ENCODE data around the gene ERP44. TPM values are rescaled to one million over a fixed set of nuclear protein-coding genes. Genes with fewer than 3 reads are reported as not detected.
"Not testable (repeated sequence)": the region's sequence is repeated elsewhere in the genome, so short reads cannot be mapped to it uniquely, and the experiment has no call there.

Gene ERP44
- total and polyA plus RNA-seq, 2 experiments from 2014 or later: 40.6 to 52.1 TPM

DNA sequence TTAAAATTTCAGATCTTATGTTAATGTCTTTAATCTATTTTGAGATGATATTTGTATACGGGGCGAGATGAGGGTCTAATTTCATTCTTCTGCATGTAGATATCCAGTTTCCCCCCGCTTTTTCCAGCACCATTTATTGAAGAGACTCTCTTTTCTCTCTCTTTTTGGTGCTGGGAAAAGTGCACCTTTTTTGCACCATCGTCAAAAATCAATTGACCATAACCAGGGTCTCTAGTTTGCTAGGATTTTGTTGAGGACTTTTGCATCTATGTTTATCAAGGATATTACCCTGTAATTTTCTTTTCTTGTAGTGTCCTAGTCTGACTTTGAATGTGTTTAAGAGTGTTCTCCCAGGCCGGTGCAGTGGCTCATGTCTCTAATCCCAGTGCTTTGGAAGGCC is 99.0 kb downstream of the ERP44 start:
- H2AFZ ChIP-seq: no peak overlapping the region
- no peaks in the 10 kb centered on the region for H3K9me2 ChIP-seq (replicated peaks; ENCODE audit: insufficient read depth)
- H3K36me3 ChIP-seq (replicated peaks; ENCODE audit: insufficient read depth, low read depth): no peaks in the 10 kb centered on the region
- no peaks in the 10 kb centered on the region for H3K9me3 ChIP-seq (ENCODE audit: low read depth)
- H4K20me1 ChIP-seq (ENCODE audit: insufficient read depth, poor library complexity, severe bottlenecking): no peaks in the 10 kb centered on the region
- H3K79me2 ChIP-seq: no peaks in the 10 kb centered on the region
- no peak overlapping the region for H3K4me2 ChIP-seq
- no peaks in the 10 kb centered on the region for H3K4me1 ChIP-seq (ENCODE audit: insufficient read depth)
- no peak for DNase-seq (ENCODE audit: low spot score)
- TF ChIP-seq EZH2 (IDR thresholded peaks at IDR 0.05; ENCODE audit: borderline replicate concordance) (no peak), EZH2phosphoT487 (IDR thresholded peaks at IDR 0.05; ENCODE audit: low read depth, severe bottlenecking, unreplicated experiment) (no peak)
- TF ChIP-seq, protein P1, sequence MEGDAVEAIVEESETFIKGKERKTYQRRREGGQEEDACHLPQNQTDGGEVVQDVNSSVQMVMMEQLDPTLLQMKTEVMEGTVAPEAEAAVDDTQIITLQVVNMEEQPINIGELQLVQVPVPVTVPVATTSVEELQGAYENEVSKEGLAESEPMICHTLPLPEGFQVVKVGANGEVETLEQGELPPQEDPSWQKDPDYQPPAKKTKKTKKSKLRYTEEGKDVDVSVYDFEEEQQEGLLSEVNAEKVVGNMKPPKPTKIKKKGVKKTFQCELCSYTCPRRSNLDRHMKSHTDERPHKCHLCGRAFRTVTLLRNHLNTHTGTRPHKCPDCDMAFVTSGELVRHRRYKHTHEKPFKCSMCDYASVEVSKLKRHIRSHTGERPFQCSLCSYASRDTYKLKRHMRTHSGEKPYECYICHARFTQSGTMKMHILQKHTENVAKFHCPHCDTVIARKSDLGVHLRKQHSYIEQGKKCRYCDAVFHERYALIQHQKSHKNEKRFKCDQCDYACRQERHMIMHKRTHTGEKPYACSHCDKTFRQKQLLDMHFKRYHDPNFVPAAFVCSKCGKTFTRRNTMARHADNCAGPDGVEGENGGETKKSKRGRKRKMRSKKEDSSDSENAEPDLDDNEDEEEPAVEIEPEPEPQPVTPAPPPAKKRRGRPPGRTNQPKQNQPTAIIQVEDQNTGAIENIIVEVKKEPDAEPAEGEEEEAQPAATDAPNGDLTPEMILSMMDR (IDR thresholded peaks at IDR 0.05; ENCODE audit: poor library complexity): no peak
- WGBS (ENCODE audit: low lambda C conversion rate, missing lambda C conversion rate): 96% methylated on average over 5 of the region's 5 CpGs
- H3K27me3 ChIP-seq: no peaks in the 10 kb centered on the region
- H3K4me3 ChIP-seq: no peak overlapping the region
- no peak overlapping the region for H3K27ac ChIP-seq

DNA sequence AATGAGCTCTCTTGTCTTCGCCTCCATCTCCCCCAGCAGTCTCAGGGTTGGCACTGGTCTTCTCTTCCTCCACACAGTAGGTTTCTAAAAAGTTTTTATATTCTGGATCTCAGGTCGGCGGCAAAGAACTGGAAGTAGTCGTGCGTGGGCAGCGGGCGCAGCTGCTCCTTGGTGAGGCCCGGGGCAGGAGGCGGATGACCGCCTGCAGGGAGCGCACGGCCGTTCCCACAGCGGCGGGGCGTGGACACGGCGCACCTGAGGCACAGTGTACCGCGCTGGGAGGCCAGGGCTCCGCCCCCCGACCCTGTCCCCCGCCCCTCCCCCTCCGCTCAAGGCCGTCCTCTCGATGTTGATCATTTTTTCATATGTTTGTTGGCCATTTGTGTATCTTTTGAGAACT is 99.9 kb downstream of the ERP44 start:
- WGBS (ENCODE audit: low lambda C conversion rate, missing lambda C conversion rate): 90% methylated on average over 14 of the region's 26 CpGs

DNA sequence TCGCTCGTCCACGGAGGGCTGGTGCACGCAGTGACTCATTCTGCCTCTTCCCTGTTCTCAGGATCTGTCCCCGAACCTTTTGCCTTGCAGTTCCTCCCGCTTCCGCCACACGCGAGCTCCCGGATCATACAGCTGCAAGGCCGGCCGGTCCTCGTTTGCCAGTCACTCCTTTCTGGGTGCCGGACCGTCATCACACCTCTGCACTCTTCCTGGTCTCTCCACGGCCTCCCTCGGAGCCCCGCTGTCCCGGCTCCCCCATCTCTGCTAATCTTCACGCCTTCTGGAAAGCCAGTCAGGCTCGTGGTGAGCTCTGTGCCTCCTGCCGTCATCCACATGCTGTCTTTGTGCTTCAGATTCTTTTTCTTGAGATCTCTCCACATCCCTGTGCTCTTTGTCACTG is 100.5 kb downstream of the ERP44 start:
- no peaks in the 10 kb centered on the region for H3K27me3 ChIP-seq
- H2AFZ ChIP-seq: no peak overlapping the region
- no peaks in the 10 kb centered on the region for H3K79me2 ChIP-seq
- H3K9me2 ChIP-seq (replicated peaks; ENCODE audit: insufficient read depth): no peaks in the 10 kb centered on the region
- no peaks in the 10 kb centered on the region for H3K4me1 ChIP-seq (ENCODE audit: insufficient read depth)
- no peaks in the 10 kb centered on the region for H3K36me3 ChIP-seq (replicated peaks; ENCODE audit: insufficient read depth, low read depth)
- TF ChIP-seq EZH2phosphoT487 (IDR thresholded peaks at IDR 0.05; ENCODE audit: low read depth, severe bottlenecking, unreplicated experiment) (no peak), EZH2 (IDR thresholded peaks at IDR 0.05; ENCODE audit: borderline replicate concordance) (no peak)
- TF ChIP-seq, protein P1 (IDR thresholded peaks at IDR 0.05; ENCODE audit: poor library complexity): no peak
- DNase-seq (ENCODE audit: low spot score): no peak
- no peak overlapping the region for H3K27ac ChIP-seq
- no peaks in the 10 kb centered on the region for H4K20me1 ChIP-seq (ENCODE audit: insufficient read depth, poor library complexity, severe bottlenecking)
- H3K4me2 ChIP-seq: no peak overlapping the region
- WGBS (ENCODE audit: low lambda C conversion rate, missing lambda C conversion rate): 93% methylated on average over 21 of the region's 22 CpGs
- no peak overlapping the region for H3K4me3 ChIP-seq
- no peaks in the 10 kb centered on the region for H3K9me3 ChIP-seq (ENCODE audit: low read depth)

More for the DNA sequence above, 99.9 kb downstream of the ERP44 start:
- Histone ChIP-seq H3K4me2 (no peak overlapping the region), H3K4me3 (no peak overlapping the region), H3K79me2 (no peaks in the 10 kb centered on the region), H3K4me1 (ENCODE audit: insufficient read depth) (no peaks in the 10 kb centered on the region), H4K20me1 (ENCODE audit: insufficient read depth, poor library complexity, severe bottlenecking) (no peaks in the 10 kb centered on the region), H3K36me3 (replicated peaks; ENCODE audit: insufficient read depth, low read depth) (no peaks in the 10 kb centered on the region), H3K27ac (no peak overlapping the region), H3K9me3 (ENCODE audit: low read depth) (no peaks in the 10 kb centered on the region), H2AFZ (no peak overlapping the region), H3K27me3 (no peaks in the 10 kb centered on the region), H3K9me2 (replicated peaks; ENCODE audit: insufficient read depth) (no peaks in the 10 kb centered on the region)
- no peak for DNase-seq (ENCODE audit: low spot score)
- TF ChIP-seq, protein P1 (IDR thresholded peaks at IDR 0.05; ENCODE audit: poor library complexity): no peak
- TF ChIP-seq EZH2phosphoT487 (IDR thresholded peaks at IDR 0.05; ENCODE audit: low read depth, severe bottlenecking, unreplicated experiment) (no peak), EZH2 (IDR thresholded peaks at IDR 0.05; ENCODE audit: borderline replicate concordance) (no peak)

DNA sequence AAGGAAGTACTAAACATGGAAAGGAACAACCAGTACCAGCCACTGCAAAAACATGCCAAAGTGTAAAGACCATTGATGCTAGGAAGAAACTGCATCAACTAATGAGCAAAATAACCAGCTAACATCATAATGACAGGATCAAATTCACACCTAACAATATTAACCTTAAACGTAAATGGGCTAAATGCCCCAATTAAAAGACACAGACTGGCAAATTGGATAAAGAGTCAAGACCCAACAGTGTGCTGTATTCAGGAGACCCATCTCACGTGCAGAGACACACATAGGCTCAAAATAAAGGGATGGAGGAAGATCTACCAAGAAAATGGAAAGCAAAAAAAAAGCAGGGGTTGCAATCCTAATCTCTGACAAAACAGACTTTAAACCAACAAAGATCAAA is 108.3 kb downstream of the ERP44 start:
- H3K27me3 ChIP-seq; H3K27ac ChIP-seq; DNase-seq (ENCODE audit: low spot score); H4K20me1 ChIP-seq (ENCODE audit: insufficient read depth, poor library complexity, severe bottlenecking); H3K4me2 ChIP-seq; H3K9me2 ChIP-seq (replicated peaks; ENCODE audit: insufficient read depth); H2AFZ ChIP-seq; H3K79me2 ChIP-seq; H3K9me3 ChIP-seq (ENCODE audit: low read depth); H3K36me3 ChIP-seq (replicated peaks; ENCODE audit: insufficient read depth, low read depth); H3K4me1 ChIP-seq (ENCODE audit: insufficient read depth); H3K4me3 ChIP-seq: not testable (repeated sequence)
- 96% methylated on average over 2 of the region's 2 CpGs for WGBS (ENCODE audit: low lambda C conversion rate, missing lambda C conversion rate)

All from hepatocyte (in vitro differentiated cells).